Heart left ventricle (tissue), 13 donors: ENCODE results near the gene PALB2.
A peak's percentile ranks its signal among the peaks of the same experiment; 100 is the strongest.

Experiments
- POLR2A ChIP-seq, 2 donors: fragments of 450-650 bp; IDR thresholded peaks; one replicate each; pipeline ENCODE4 v1.6.1; 2017; ENCODE audit warnings: antibody characterized with exemption in 2 of 2, mild to moderate bottlenecking in 2 of 2, moderate library complexity in 2 of 2
- TF ChIP-seq, protein P1 (sequence below), 12 donors: fragments of 200-600 bp; sonication (generic) in 4 of 12; IDR thresholded peaks; one replicate each; pipeline versions ENCODE4 v1.5.0 to v1.8.0; 2018 to 2022; ENCODE audit warnings: antibody characterized with exemption in 12 of 12, mild to moderate bottlenecking in 5 of 12
- donor health status: ischemic (EF 13 %, LVEDD 7.1; RV severe dilation, severe dysfunction).
- donor health status: DM: no; HTN: yes; CAD: no.
- donor health status: DM: no; HTN: no; CAD: no.
- donor health status: ischemic (EF 25% LVEDD 6.9; RV normal size, moderate dysfunction).
- donor health status: ischemic (EF 25% LVEDD 5.7; RV mildly dilated, moderate dysfunction).
- donor health status: ischemic (EF 35%, LVEDD 5.7; RV mildly dilated, moderate dysfunction).
- donor health status: nonischemic (EF 11% LVEDD 7.7; RV severe dilation, severe dysfunction).
- donor health status: DM: yes; HTN: yes; CAD: no.
- donor health status: PGD.
- donor health status: ischemic (EF 29% LVEDD 5.4; RV normal size, mild dysfunction).
- donor health status: nonischemic (EF 23%, LVEDD 6.1; RV moderate dilation, normal function).

DNA sequence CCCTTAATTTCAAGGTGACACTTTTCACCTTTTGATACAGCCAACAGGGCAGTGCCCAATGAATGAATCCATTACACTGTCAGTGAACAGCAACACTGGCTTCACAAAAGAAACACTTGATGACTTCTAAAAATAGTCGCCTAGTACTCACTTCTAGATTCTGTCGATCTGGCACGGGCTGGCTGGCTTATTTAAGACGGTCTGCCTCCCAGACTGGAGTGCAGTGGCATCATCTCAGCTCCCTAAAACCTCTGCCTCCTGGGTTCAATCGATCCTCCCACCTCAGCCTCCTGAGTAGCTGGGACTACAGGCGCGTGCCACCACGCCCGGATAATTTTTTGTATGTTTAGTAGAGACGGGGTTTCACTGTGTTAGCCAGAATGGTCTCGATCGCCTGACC lies 46.9 kb downstream of the PALB2 start:
- peak in 1 of 2 donors; percentile 20 for TF ChIP-seq POLR2A (IDR thresholded peaks at IDR 0.05)
- TF ChIP-seq, protein P1, sequence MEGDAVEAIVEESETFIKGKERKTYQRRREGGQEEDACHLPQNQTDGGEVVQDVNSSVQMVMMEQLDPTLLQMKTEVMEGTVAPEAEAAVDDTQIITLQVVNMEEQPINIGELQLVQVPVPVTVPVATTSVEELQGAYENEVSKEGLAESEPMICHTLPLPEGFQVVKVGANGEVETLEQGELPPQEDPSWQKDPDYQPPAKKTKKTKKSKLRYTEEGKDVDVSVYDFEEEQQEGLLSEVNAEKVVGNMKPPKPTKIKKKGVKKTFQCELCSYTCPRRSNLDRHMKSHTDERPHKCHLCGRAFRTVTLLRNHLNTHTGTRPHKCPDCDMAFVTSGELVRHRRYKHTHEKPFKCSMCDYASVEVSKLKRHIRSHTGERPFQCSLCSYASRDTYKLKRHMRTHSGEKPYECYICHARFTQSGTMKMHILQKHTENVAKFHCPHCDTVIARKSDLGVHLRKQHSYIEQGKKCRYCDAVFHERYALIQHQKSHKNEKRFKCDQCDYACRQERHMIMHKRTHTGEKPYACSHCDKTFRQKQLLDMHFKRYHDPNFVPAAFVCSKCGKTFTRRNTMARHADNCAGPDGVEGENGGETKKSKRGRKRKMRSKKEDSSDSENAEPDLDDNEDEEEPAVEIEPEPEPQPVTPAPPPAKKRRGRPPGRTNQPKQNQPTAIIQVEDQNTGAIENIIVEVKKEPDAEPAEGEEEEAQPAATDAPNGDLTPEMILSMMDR (IDR thresholded peaks at IDR 0.05), result no peak
